VCaP (cell line): ENCODE data around the gene LAP3.

Experiments
- H3K27ac ChIP-seq: fragments of 450-650 bp; 2 replicates; pipeline ENCODE4 v1.5.1; 2017
- TF ChIP-seq, protein P1 (sequence below): fragments of 450-650 bp; conservative IDR thresholded peaks from 2 replicates; pipeline ENCODE4 v1.5.1; 2017; ENCODE audit warnings: mild to moderate bottlenecking, moderate library complexity

LAP3 gene

DNA sequence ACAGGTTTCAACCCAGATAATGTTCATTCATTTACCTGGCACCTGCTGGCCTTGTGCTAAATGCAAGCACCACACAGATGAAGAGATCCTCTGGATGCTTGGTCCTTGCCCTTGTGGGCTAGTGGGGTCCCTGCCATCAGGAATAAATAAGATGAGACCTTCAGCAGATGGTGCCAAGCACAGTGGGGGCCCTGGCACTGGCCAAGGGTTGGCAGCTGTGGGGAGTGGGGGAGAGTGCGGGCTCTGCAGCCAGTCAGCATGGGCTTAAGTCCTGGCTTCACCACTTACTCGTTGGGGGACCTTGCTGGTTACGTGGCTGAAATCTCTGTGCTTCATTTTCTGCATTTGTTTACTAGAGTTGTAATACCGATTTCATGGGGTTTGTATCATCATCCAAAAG lies 6.9 kb downstream of the LAP3 start:
- peak overlapping the region; percentile 42 for H3K27ac ChIP-seq
- TF ChIP-seq, protein P1, sequence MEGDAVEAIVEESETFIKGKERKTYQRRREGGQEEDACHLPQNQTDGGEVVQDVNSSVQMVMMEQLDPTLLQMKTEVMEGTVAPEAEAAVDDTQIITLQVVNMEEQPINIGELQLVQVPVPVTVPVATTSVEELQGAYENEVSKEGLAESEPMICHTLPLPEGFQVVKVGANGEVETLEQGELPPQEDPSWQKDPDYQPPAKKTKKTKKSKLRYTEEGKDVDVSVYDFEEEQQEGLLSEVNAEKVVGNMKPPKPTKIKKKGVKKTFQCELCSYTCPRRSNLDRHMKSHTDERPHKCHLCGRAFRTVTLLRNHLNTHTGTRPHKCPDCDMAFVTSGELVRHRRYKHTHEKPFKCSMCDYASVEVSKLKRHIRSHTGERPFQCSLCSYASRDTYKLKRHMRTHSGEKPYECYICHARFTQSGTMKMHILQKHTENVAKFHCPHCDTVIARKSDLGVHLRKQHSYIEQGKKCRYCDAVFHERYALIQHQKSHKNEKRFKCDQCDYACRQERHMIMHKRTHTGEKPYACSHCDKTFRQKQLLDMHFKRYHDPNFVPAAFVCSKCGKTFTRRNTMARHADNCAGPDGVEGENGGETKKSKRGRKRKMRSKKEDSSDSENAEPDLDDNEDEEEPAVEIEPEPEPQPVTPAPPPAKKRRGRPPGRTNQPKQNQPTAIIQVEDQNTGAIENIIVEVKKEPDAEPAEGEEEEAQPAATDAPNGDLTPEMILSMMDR: no peak

DNA sequence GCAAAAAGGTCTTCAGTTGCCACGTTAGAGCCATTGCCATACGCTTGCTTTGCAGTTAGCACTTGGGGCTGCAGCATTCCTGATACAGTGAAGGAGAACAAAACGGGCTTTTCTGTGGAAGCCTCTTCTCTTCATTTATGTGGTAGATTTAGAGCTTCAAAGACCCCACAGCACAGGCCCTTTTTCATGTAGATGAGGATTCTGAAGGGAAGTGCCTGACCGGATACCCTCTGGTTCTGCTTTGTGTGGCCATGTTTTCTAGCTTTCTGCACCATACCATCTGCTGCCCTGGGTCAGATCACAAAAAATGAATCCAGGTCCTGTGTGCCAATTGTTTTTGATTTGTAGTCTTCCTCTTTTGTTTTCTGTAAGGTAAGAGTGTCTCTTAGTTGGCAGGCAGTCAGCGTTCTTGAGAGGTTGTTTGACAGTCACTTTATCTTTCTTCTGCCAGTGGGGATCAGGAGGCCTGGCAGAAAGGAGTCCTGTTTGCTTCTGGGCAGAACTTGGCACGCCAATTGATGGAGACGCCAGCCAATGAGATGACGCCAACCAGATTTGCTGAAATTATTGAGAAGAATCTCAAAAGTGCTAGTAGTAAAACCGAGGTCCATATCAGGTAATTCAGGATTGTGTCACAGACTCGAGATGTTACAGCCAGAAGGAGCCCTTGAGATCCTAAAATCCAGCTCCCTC lies 7.7 kb downstream of the LAP3 start:
- H3K27ac ChIP-seq: peak overlapping the region; percentile 42
- TF ChIP-seq, protein P1: no peak

- H3K27ac ChIP-seq: 0 out of 2 replicates have a peak overlapping the region, but pooled peaks have one; percentile 42
- TF ChIP-seq, protein P1: no peak
Observed at GRCh38 chr4:17587094-17587822, 10.3 kb downstream of the LAP3 start.

GRCh38 chr4:17589355-17589754 lies 12.4 kb downstream of the LAP3 start:
- TF ChIP-seq, protein P1: no peak

DNA sequence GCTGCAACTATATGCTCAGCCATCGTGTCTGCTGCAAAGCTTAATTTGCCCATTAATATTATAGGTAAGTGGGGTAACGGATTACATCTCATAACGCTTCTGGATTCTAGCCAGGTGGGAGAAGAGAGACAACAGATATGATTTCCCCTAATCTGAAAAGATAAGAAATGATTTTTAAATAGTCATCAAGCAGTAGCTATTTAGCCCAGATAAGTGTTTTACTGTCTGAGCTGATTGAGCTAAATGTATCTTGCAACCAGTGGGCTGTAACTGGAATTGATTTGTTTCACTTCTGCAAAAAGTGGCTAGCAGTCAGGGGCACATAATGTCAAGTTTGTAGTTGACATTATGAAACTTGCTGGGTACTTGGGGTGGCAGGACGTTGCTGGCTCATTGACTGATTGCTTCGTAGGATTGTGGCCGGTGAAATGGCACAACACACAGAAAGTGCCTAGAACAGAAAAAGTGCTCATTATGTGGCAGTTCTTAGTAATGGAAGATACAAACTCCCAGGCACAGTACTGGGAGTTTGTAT lies 18.5 kb downstream of the LAP3 start:
- no peak overlapping the region for H3K27ac ChIP-seq
- TF ChIP-seq, protein P1: no peak

More at GRCh38 chr4:17589355-17589754, 12.4 kb downstream of the LAP3 start:
- H3K27ac ChIP-seq: no peak overlapping the region

GRCh38 chr4:17597517-17597916 lies 20.5 kb downstream of the LAP3 start:
- no peak overlapping the region for H3K27ac ChIP-seq

DNA sequence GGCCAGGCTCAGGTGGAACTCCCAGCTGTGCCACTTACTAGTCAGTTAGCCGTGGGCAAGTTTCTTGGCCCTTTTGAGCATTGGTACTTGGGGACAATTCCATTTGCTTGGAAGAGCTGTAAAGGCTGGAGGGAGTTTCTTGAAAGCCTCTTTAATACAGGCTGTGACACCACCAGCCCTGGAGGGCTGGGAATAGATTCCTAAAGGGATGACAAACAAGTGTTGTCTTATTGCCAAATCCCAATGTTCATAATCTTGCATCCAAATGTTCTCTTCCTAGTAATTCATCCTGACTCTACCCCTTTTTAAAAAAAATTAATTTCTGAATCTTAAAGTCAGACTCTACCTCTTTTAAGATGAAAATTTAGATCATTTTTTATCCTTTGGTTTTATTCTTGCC lies 22.8 kb downstream of the LAP3 start:
- H3K27ac ChIP-seq: no peak overlapping the region
- TF ChIP-seq, protein P1: no peak

More at GRCh38 chr4:17597517-17597916, 20.5 kb downstream of the LAP3 start:
- TF ChIP-seq, protein P1: peak; percentile 79
